A549 (cell line): ENCODE data around the gene CNGA2. TPM values are rescaled to one million over a fixed set of nuclear protein-coding genes. Genes with fewer than 3 reads are reported as not detected.

Experiments used
- ATAC-seq, 2 experiments: fragments of 200-7000 bp in 1 of 2; fragments of >200 bp in 1 of 2; cut with Nextera tagmentation in 1 of 2; cut with Tn5 transposase in 1 of 2; 3 replicates each; pipeline versions ENCODE4 v1.8.0 to v1.9.1; 2018 to 2020; ENCODE audit warnings: mild to moderate bottlenecking in 1 of 2, moderate library complexity in 1 of 2
- CTCF ChIA-PET: fragments of 300-600 bp; sonication (Branson Sonifier 250); formaldehyde crosslinking; extraction: SDS; loops from one replicate; lab custom pipeline; 2021; ENCODE audit warnings: antibody characterized with exemption, inconsistent platforms; lab: Yijun Ruan, JAX
- POLR2A ChIA-PET: fragments of 350-600 bp; formaldehyde crosslinking; extraction: SDS; loops from one replicate; lab custom pipeline; 2021; ENCODE audit warnings: antibody characterized with exemption, inconsistent platforms; lab: Yijun Ruan, JAX
- DNase-seq, 2 experiments: peaks; one replicate each; pipeline versions ENCODE4 v3.0.0 to v3.0.0-alpha.2; 2011 to 2016; ENCODE audit warnings: low read depth in 1 of 2, low spot score in 1 of 2
- FAIRE-seq: peaks from 2 replicates; lab custom pipeline; 2011; peaks lifted over from hg19 to GRCh38; lab: Jason Lieb, UNC
- H3K27ac ChIP-seq, 2 experiments: fragments of >200 bp; sonication (Bioruptor Twin); formaldehyde crosslinking; 3 replicates each; pipeline ENCODE4 v1.5.1; 2016 to 2017
- H3K4me1 ChIP-seq: fragments of >200 bp; sonication (Bioruptor Twin); formaldehyde crosslinking; 3 replicates; pipeline ENCODE4 v1.6.1; 2016
- H3K4me2 ChIP-seq: fragments of >200 bp; sonication (Bioruptor Twin); formaldehyde crosslinking; 3 replicates; pipeline ENCODE4 v1.6.1; 2016
- H3K4me3 ChIP-seq: fragments of >200 bp; sonication (Bioruptor Twin); formaldehyde crosslinking; 3 replicates; pipeline ENCODE4 v1.5.1; 2016
- H3K9me3 ChIP-seq: fragments of >200 bp; sonication (Bioruptor Twin); formaldehyde crosslinking; 3 replicates; pipeline ENCODE4 v1.6.1; 2016
- CHD4 ChIP-seq: fragments of 200-600 bp; sonication (generic); IDR thresholded peaks from 2 replicates; pipeline ENCODE4 v1.6.1; 2016; ENCODE audit warnings: antibody characterized with exemption, mild to moderate bottlenecking, borderline replicate concordance
- EHF ChIP-seq: fragments of 250-450 bp; sonication (Bioruptor Pico); IDR thresholded peaks from 2 replicates; pipeline ENCODE4 v1.5.0; 2020; ENCODE audit warnings: mild to moderate bottlenecking
- EHMT2 ChIP-seq: fragments of 200-600 bp; sonication (generic); IDR thresholded peaks from 2 replicates; pipeline ENCODE4 v1.6.1; 2016; ENCODE audit warnings: antibody characterized with exemption, low read depth, mild to moderate bottlenecking, moderate library complexity
- ESRRA ChIP-seq: fragments of 150-350 bp; IDR thresholded peaks from 2 replicates; pipeline ENCODE4 v1.6.1; 2014; ENCODE audit warnings: mild to moderate bottlenecking, low read length, borderline replicate concordance
- FOSL2 ChIP-seq, 2 experiments: fragments of 450-650 bp in 1 of 2; fragments of >200 bp in 1 of 2; sonication (Bioruptor Twin) in 1 of 2; formaldehyde crosslinking; IDR thresholded peaks; 2 replicates each; pipeline versions ENCODE4 v1.5.0 to v1.6.1; 2016 to 2020; ENCODE audit warnings: mild to moderate bottlenecking in 1 of 2, moderate library complexity in 1 of 2
- FOXS1 ChIP-seq: fragments of 250-450 bp; sonication (Bioruptor Pico); IDR thresholded peaks from 2 replicates; pipeline ENCODE4 v1.5.0; 2020; ENCODE audit warnings: mild to moderate bottlenecking, moderate library complexity
- HEYL ChIP-seq: fragments of 250-450 bp; sonication (Bioruptor Pico); IDR thresholded peaks from 2 replicates; pipeline ENCODE4 v1.8.0; 2021; ENCODE audit warnings: mild to moderate bottlenecking, moderate library complexity
- HOXA7 ChIP-seq: fragments of 250-450 bp; sonication (Bioruptor Pico); IDR thresholded peaks from 2 replicates; pipeline ENCODE4 v1.5.0; 2020; ENCODE audit warnings: mild to moderate bottlenecking, moderate library complexity
- KDM5A ChIP-seq: fragments of 200-600 bp; sonication (generic); IDR thresholded peaks from 2 replicates; pipeline ENCODE4 v1.6.1; 2016; ENCODE audit warnings: antibody characterized with exemption, mild to moderate bottlenecking
- POLR2A ChIP-seq: IDR thresholded peaks from 2 replicates; pipeline ENCODE4 v1.6.1; 2012; ENCODE audit warnings: mild to moderate bottlenecking, low read length
- RCOR1 ChIP-seq: fragments of 150-350 bp; IDR thresholded peaks from 2 replicates; pipeline ENCODE4 v1.6.1; 2014; ENCODE audit warnings: antibody characterized with exemption, low read length, low read depth
- RFX5 ChIP-seq: fragments of 450-650 bp; IDR thresholded peaks from 2 replicates; pipeline ENCODE4 v1.7.1; 2014; ENCODE audit warnings: antibody characterized with exemption, mild to moderate bottlenecking, moderate library complexity
- SREBF2 ChIP-seq: fragments of 450-650 bp; IDR thresholded peaks from 2 replicates; pipeline ENCODE4 v1.6.1; 2014; ENCODE audit warnings: mild to moderate bottlenecking, moderate library complexity
- TP53 ChIP-seq: fragments of 250-450 bp; sonication (Bioruptor Pico); IDR thresholded peaks from 2 replicates; pipeline ENCODE4 v1.5.0; 2021; ENCODE audit warnings: mild to moderate bottlenecking, moderate library complexity
- ZSCAN20 ChIP-seq: fragments of 250-450 bp; sonication (Bioruptor Pico); IDR thresholded peaks from 2 replicates; pipeline ENCODE4 v1.8.0; 2022; ENCODE audit warnings: mild to moderate bottlenecking, moderate library complexity
- WGBS: methylation state at CpG from one replicate; pipeline ENCODE4 v1.1.6; 2017; ENCODE audit errors: missing lambda C conversion rate; 5-methylcytosine and 5-hydroxymethylcytosine counted together
- polyA plus RNA-seq, 4 experiments: library from polyadenylated mRNA; depleted of rRNA in 3 of 4; stranded (reverse); fragments of >200 nt; fragmentation: RNase III in 1 of 4; extraction: RNeasy Plus Mini Kit Qiagen cat#74134 plus additional on column Dnase treatment in 1 of 4; gene quantifications; 2 replicates in 3 of 4; 3 replicates in 1 of 4; pipeline ENCODE4 v1.2.3, GENCODE V29; 2011 to 2017
- TF ChIP-seq, protein P1 (sequence below): fragments of 250-450 bp; sonication (Bioruptor Pico); IDR thresholded peaks from 2 replicates; pipeline ENCODE4 v1.5.0; 2021; ENCODE audit warnings: mild to moderate bottlenecking, moderate library complexity, borderline replicate concordance
- TF ChIP-seq, protein P2 (sequence below): IDR thresholded peaks from 2 replicates; pipeline ENCODE4 v1.6.1; 2012
- TF ChIP-seq, protein P3 (sequence below): fragments of >200 bp; sonication (Bioruptor Twin); formaldehyde crosslinking; IDR thresholded peaks from 3 replicates; pipeline ENCODE4 v1.5.1; 2016
- TF ChIP-seq, protein P4 (sequence below): fragments of >200 bp; sonication (Bioruptor Twin); formaldehyde crosslinking; IDR thresholded peaks from 3 replicates; pipeline ENCODE4 v1.6.1; 2016

CNGA2 gene
- polyA plus RNA-seq, 2 of the 4 experiments (the other 2 are of a cell fraction): not detected

DNA sequence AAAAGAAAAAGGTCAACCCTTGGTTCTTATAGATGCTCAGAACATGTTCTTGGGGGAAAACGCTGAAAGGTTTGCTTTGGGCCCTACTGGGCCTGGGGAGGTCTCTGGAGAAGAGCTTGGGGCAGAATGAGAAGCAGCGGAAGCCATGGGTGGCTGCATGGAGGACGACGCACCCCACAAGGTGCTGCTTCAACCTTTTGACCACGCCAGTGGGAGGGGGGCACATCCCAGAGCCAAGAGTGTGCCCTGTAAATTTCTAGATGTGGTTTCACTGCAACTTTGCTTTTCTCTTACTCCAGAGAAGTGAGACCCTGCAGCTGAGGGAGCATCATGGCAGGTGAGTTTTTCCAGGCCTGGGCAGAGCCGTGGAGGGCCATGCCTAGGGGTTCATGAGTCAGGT, 36.1 kb upstream of the CNGA2 start:
- Histone ChIP-seq H3K4me1 (no peaks in the 10 kb centered on the region), H3K9me3 (no peaks in the 10 kb centered on the region), H3K27ac (no peak overlapping the region), H3K4me2 (no peak overlapping the region), H3K4me3 (no peak overlapping the region)
- no peak for FAIRE-seq
- ATAC-seq: no peak
- TF ChIP-seq FOXS1 (CRISPR knock-in tag): no peak
- TF ChIP-seq ZSCAN20 (CRISPR knock-in tag): no peak
- no peak for TF ChIP-seq TP53 (CRISPR knock-in tag)
- no peak for TF ChIP-seq CHD4
- TF ChIP-seq FOSL2 (IDR thresholded peaks at IDR 0.05): no peak
- no peak for TF ChIP-seq FOSL2 (CRISPR knock-in tag; IDR thresholded peaks at IDR 0.05)
- TF ChIP-seq HEYL (CRISPR knock-in tag): no peak
- TF ChIP-seq RFX5: no peak
- no peak for TF ChIP-seq KDM5A
- TF ChIP-seq, all 56 proteins: peak for 0
- DNase-seq: no peak
- CTCF ChIA-PET: interaction anchor here (1.0 to 1.5 kb wide), 2 partner anchors 15 to 547 kb away, joined by 3 to 4 read pairs; no protein-coding TSS in a partner anchor
- POLR2A ChIA-PET: no interaction called here
- WGBS: 14% methylated on average over 6 of the region's 6 CpGs

DNA sequence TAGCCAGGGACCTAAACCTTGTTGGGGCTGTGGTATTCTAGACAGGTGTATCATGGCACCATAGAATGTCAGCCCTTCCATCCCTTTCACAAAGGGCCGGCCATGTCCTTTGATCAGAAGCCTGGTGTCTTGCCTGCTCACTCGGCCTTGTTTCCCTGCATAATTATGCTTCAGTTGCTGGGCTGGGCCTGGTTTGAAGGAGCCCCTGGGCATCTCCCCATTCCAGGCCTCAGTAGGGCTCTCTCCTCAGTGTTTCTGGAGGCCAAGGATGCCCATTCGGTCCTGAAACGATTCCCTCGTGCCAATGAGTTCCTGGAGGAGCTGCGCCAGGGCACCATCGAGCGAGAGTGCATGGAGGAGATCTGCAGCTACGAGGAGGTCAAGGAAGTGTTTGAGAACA, 34.8 kb upstream of the CNGA2 start:
- TF ChIP-seq EHMT2 (no peak), RCOR1 (no peak), EHF (CRISPR knock-in tag) (no peak), POLR2A (no peak), SREBF2 (no peak)
- ATAC-seq (no peak), DNase-seq (no peak), FAIRE-seq (no peak)
- POLR2A ChIA-PET: no interaction called here
- no peak overlapping the region for H3K4me2 ChIP-seq
- CTCF ChIA-PET: interaction anchor here (1.5 kb wide), 1 partner anchor 14 kb away, joined by 4 read pairs; no protein-coding TSS in a partner anchor
- H3K4me3 ChIP-seq: no peak overlapping the region
- no peaks in the 10 kb centered on the region for H3K9me3 ChIP-seq
- H3K4me1 ChIP-seq: no peaks in the 10 kb centered on the region
- 40% methylated on average over 2 of the region's 9 CpGs for WGBS
- no peak overlapping the region for H3K27ac ChIP-seq

DNA sequence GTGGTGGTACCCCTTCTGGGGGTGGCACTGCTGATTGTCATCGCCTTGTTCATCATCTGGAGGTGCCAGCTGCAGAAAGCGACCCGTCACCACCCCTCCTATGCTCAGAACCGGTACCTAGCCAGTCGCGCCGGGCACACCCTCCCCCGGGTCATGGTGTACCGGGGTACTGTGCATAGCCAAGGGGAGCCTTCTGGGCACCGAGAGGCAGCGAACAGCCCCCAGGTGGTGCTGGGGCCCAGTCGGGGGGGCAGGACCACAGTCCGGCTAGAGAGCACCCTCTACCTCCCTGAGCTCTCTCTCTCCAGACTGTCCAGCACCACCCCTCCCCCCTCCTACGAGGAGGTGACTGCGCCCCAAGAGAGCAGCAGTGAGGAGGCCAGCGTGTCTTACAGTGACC, 34.0 kb upstream of the CNGA2 start:
- TF ChIP-seq, protein P1, sequence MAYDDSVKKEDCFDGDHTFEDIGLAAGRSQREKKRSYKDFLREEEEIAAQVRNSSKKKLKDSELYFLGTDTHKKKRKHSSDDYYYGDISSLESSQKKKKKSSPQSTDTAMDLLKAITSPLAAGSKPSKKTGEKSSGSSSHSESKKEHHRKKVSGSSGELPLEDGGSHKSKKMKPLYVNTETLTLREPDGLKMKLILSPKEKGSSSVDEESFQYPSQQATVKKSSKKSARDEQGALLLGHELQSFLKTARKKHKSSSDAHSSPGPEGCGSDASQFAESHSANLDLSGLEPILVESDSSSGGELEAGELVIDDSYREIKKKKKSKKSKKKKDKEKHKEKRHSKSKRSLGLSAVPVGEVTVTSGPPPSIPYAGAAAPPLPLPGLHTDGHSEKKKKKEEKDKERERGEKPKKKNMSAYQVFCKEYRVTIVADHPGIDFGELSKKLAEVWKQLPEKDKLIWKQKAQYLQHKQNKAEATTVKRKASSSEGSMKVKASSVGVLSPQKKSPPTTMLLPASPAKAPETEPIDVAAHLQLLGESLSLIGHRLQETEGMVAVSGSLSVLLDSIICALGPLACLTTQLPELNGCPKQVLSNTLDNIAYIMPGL (CRISPR knock-in tag): no peak
- TF ChIP-seq SREBF2 (no peak), RCOR1 (no peak), HOXA7 (CRISPR knock-in tag) (no peak), ESRRA (no peak)
- TF ChIP-seq, protein P2, sequence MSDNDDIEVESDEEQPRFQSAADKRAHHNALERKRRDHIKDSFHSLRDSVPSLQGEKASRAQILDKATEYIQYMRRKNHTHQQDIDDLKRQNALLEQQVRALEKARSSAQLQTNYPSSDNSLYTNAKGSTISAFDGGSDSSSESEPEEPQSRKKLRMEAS: no peak
- TF ChIP-seq, protein P3, sequence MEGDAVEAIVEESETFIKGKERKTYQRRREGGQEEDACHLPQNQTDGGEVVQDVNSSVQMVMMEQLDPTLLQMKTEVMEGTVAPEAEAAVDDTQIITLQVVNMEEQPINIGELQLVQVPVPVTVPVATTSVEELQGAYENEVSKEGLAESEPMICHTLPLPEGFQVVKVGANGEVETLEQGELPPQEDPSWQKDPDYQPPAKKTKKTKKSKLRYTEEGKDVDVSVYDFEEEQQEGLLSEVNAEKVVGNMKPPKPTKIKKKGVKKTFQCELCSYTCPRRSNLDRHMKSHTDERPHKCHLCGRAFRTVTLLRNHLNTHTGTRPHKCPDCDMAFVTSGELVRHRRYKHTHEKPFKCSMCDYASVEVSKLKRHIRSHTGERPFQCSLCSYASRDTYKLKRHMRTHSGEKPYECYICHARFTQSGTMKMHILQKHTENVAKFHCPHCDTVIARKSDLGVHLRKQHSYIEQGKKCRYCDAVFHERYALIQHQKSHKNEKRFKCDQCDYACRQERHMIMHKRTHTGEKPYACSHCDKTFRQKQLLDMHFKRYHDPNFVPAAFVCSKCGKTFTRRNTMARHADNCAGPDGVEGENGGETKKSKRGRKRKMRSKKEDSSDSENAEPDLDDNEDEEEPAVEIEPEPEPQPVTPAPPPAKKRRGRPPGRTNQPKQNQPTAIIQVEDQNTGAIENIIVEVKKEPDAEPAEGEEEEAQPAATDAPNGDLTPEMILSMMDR: no peak
- TF ChIP-seq, protein P4, sequence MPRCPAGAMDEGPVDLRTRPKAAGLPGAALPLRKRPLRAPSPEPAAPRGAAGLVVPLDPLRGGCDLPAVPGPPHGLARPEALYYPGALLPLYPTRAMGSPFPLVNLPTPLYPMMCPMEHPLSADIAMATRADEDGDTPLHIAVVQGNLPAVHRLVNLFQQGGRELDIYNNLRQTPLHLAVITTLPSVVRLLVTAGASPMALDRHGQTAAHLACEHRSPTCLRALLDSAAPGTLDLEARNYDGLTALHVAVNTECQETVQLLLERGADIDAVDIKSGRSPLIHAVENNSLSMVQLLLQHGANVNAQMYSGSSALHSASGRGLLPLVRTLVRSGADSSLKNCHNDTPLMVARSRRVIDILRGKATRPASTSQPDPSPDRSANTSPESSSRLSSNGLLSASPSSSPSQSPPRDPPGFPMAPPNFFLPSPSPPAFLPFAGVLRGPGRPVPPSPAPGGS: no peak
- Histone ChIP-seq H3K4me1 (no peaks in the 10 kb centered on the region), H3K4me2 (no peak overlapping the region), H3K9me3 (no peaks in the 10 kb centered on the region), H3K4me3 (no peak overlapping the region), H3K27ac (no peak overlapping the region)
- FAIRE-seq: no peak
- POLR2A ChIA-PET: no interaction called here
- 49% methylated on average over 4 of the region's 16 CpGs for WGBS
- CTCF ChIA-PET: no interaction called here
- no peak for DNase-seq
- no peak for ATAC-seq
